ENCODE results near the gene LRRC26.
A peak's percentile ranks its signal among the peaks of the same experiment; 100 is the strongest.

DNA sequence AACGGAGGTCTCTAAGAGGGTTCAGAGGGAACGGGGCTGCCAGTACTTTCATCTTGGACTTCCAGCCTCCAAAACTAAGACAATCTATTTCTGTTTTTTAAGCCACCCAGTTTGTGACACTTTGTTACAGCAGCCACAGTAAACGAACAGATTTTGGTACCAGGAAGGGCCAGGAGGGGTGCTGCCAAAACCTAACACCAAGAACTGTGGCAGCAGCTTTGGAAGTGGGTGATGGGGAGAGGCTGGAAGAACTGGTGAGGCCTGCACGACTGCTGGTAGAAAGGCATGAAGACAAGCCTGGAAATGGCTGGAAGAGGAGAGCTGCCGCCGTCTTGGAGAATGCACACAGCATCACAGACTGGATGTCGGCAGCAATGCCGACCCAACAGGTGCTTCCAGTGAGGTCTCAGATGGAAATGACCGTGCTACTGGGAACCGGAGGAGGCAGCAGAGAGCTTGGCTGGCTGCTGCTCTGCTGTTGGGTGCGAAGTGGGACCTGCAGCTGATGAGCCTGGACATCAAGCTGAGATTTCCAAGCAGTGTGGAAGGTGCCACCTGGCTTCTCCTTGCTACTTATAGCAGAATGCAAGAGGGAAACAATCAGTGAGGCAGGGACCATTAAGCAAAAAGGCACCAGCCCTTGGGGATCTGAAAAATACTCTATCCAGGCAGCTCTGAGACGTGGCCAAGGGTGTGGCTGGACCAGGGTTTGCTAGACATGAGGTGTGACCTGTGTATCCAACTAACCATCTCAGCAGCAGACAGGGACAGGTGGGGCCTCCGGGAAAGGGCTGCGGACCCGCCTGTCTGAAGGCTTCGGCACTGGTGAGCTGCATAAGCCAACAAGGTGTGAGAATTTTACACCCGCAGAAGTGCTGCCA lies 6.7 kb upstream of the LRRC26 start:
- no peak for TF ChIP-seq POLR2A (IDR thresholded peaks at IDR 0.05)
- peak; percentile 45 to 58 (median 52) for TF ChIP-seq CTCF (IDR thresholded peaks at IDR 0.05)

Data from right lobe of liver (tissue), 4 donors.